Esophagus muscularis mucosa (tissue), 3 donors: ENCODE data around the gene PMIS2.
"Not testable (repeated sequence)": the region's sequence is repeated elsewhere in the genome, so short reads cannot be mapped to it uniquely, and the experiment has no call there.

Source experiments
- CTCF ChIP-seq, 3 experiments: fragments of 200-600 bp in 2 of 3; fragments of 450-650 bp in 1 of 3; sonication (generic) in 2 of 3; IDR thresholded peaks; one replicate each; pipeline ENCODE4 v1.5.1; 2017 to 2019; ENCODE audit warnings: antibody characterized with exemption in 3 of 3, mild to moderate bottlenecking in 2 of 3, moderate library complexity in 1 of 3
- POLR2A ChIP-seq: fragments of 450-650 bp; IDR thresholded peaks from one replicate; pipeline ENCODE4 v1.6.1; 2017; ENCODE audit warnings: antibody characterized with exemption, moderate library complexity, mild to moderate bottlenecking, low read depth

- TF ChIP-seq CTCF (IDR thresholded peaks at IDR 0.05); POLR2A: not testable (repeated sequence)
Observed at GRCh38 chr19:35595026-35595425, 9.1 kb downstream of the PMIS2 start.
